SIG-M5 treated with dmso at 0.1 percent for 504 hours (cell line): ENCODE results near the gene SULT1C2.
A peak's percentile ranks its signal among the peaks of the same experiment; 100 is the strongest.
"Not testable (repeated sequence)": the region's sequence is repeated elsewhere in the genome, so short reads cannot be mapped to it uniquely, and the experiment has no call there.

Source experiments
- DNase-seq: peaks from one replicate; lab custom pipeline; 2025; ENCODE audit not compliant: unreplicated experiment; lab: John Stamatoyannopoulos, UW

The SULT1C2 gene

DNA sequence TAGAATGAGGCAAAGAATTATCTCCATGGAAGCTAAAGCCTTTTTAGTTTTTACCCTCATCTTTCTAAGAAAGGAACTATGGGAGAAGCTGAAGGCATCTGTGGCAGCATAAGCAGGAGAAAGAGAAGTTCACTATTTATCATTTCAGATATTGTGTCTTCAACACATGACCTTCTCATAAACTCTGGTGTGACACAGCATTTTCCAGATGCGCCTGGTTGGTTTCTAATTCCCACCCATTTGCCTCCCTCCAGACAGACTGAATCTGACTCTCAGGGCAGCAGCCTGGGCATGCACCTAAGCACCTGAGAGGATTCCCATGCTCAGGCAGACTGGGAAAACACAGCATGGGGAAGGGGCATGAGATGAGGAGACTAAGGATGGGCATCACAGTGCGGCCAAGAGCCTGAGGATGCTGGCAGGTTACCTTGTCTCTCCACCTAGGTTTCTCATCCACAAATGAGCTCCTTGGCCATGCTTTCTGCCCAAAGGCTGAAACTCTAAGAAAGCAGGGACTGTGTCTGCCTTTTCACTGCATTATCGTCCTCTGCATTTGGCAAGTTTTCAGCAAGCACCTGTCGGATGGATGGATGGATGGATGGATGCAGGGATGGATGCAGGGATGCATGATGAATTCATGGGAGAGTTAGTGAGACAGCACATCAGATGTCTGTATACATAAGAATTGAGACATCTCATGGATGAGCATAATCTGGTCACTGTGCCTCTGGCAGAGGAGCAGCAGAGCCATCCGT lies 60.3 kb downstream of the SULT1C2 start:
- DNase-seq: no peak

DNA sequence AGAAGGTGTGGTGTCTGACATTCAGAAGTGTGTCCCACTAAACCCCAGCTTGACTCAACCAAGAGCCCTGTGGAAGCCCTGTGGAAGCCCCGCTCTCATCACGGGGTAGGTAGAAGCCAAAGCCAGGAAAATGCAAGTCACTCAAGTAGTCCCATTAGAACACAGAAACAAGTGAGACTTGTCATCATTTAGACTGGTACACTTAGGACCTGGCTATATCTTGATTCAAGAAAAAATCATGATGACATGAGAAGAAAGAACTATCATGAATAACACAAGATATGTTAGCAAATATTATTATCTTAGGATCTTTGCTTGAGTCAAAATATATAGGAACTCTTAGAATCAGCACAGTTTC lies 60.9 kb downstream of the SULT1C2 start:
- no peak for DNase-seq

DNA sequence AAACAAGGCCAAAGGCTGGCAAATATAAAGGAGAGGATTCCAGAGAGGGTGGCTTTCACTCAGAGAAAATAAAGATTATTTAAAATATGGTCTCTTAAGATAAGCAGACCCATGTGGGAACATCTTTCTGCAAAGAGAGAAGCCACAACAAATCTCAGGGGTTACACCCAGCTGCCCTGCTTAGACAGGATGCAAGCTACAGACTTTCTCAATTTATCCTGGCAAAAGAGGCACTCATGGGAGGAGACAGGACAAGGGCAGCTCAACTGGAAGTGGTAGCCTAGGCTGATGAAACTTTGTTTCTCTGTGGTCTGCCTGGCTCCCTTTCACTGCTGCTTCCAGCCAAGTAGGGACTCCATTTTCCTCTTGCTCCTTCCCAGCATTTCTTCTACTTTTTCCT lies 63.2 kb downstream of the SULT1C2 start:
- DNase-seq: no peak

DNA sequence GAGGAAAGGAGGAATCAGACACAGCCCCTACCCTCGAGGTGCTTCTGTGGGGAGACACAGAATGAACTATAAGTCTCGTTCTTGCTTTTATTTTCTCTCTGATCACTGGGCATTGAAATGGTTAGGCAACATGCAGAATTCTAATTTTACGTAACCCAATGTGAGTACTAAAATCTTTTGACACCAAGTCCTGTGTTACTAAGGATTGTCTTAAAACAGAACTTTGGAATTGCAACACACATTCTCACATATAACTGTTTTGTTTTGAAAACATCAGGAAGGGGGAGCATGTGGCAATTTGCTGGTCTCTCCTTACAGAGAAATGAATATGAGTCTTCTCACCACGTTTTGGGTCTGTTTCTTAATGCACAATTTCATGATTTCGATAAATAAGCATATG lies 65.4 kb downstream of the SULT1C2 start:
- peak; percentile 61 for DNase-seq

DNA sequence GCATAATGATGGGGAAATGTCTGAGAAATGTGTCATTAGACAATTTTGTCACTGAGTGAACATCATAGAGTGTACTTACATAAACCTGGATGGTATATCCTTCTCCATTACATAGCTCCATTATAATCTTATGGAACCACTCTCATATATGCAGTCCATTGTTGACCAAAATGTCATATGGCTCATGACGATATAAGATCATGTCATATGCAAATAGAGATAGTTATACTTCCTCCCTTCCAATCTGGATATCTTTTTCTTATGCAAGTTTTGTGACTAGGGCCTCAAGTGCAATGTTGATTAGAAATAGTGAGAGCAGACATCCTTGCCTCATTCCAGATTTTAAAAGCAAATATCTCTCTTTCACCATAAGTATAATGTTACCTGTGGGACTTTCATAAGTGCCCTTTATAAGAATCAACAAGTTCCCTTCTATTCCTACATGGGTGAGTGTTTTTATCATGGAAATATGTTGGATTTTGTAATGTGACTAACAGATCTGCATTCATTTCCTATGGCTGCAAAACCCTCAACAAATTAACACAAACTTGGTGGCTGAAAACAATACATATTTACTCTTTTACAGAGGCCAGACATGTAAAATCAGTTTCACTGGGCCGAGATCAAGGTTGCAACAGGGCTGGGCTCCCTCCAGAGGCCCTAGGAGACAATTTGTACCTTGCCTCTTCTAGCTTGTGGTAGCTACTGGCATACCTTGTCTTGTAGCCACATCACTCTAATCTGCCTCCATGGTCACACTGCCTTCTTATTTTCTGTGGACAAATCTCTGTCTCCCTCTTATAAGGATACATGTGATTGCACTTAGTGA lies 67.4 kb downstream of the SULT1C2 start:
- DNase-seq: no peak

DNA sequence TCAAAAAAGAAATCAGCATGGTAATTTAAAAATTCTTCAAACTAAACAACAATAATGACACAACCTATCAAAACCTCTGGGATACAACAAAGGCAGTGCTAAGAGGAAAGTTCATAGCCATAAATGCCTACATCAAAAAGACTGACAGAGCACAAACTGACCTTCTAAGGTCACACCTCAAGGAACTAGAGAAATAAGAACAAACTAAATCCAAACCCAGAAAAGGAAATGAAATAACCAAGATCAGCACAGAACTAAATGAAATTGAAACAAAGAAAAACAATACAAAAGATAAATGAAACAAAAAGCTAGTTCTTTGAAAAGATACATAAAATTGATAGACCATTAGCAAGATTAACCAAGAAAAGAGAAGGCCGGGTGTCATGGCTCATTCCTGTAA lies 70.6 kb downstream of the SULT1C2 start:
- not testable (repeated sequence) for DNase-seq
